Measurements from ENCODE around the gene HGF.

The HGF gene

GRCh38 chr7:81754918-81755696, 14.7 kb downstream of the HGF start:
- Histone ChIP-seq H3K4me3 (ENCODE audit: low read depth, low read length) (no peak overlapping the region), H3K27ac (no peak overlapping the region), H3K27me3 (replicated peaks) (no peaks in the 10 kb centered on the region), H3K36me3 (replicated peaks) (no peaks in the 10 kb centered on the region)
- TF ChIP-seq CTCF (IDR thresholded peaks at IDR 0.05; ENCODE audit: low read depth, low read length, missing control alignments), result no peak
- DNase-seq, result no peak
- in situ Hi-C loops (cut with HindIII; ENCODE audit: low pct_ligation_motif_present, low sequenced_read_pairs), result no loop called here

- Histone ChIP-seq H3K27me3 (replicated peaks) (no peaks in the 10 kb centered on the region), H3K4me3 (ENCODE audit: low read depth, low read length) (no peak overlapping the region), H3K36me3 (replicated peaks) (no peaks in the 10 kb centered on the region), H3K27ac (no peak overlapping the region)
- DNase-seq, result no peak
- in situ Hi-C loops (cut with HindIII; ENCODE audit: low pct_ligation_motif_present, low sequenced_read_pairs), result no loop called here
- no peak for TF ChIP-seq CTCF (IDR thresholded peaks at IDR 0.05; ENCODE audit: low read depth, low read length, missing control alignments)
Measured at GRCh38 chr7:81753392-81753791, 16.5 kb downstream of the HGF start.

GRCh38 chr7:81752318-81752714, 17.5 kb downstream of the HGF start:
- Histone ChIP-seq H3K27ac (no peak overlapping the region), H3K27me3 (replicated peaks) (no peaks in the 10 kb centered on the region), H3K36me3 (replicated peaks) (no peaks in the 10 kb centered on the region), H3K4me3 (ENCODE audit: low read depth, low read length) (no peak overlapping the region)
- no peak for DNase-seq
- in situ Hi-C loops (cut with HindIII; ENCODE audit: low pct_ligation_motif_present, low sequenced_read_pairs), result no loop called here
- no peak for TF ChIP-seq CTCF (IDR thresholded peaks at IDR 0.05; ENCODE audit: low read depth, low read length, missing control alignments)

- no peaks in the 10 kb centered on the region for H3K27me3 ChIP-seq (replicated peaks)
- in situ Hi-C loops (cut with HindIII; ENCODE audit: low pct_ligation_motif_present, low sequenced_read_pairs), result no loop called here
- DNase-seq, result no peak
- no peak for TF ChIP-seq CTCF (IDR thresholded peaks at IDR 0.05; ENCODE audit: low read depth, low read length, missing control alignments)
- no peak overlapping the region for H3K4me3 ChIP-seq (ENCODE audit: low read depth, low read length)
- no peaks in the 10 kb centered on the region for H3K36me3 ChIP-seq (replicated peaks)
- H3K27ac ChIP-seq, result no peak overlapping the region
Measured at GRCh38 chr7:81751619-81752317, 18.1 kb downstream of the HGF start.

- no peak overlapping the region for H3K27ac ChIP-seq
- H3K4me3 ChIP-seq (ENCODE audit: low read depth, low read length), result no peak overlapping the region
- H3K36me3 ChIP-seq (replicated peaks), result no peaks in the 10 kb centered on the region
- no peaks in the 10 kb centered on the region for H3K27me3 ChIP-seq (replicated peaks)
- in situ Hi-C loops (cut with HindIII; ENCODE audit: low pct_ligation_motif_present, low sequenced_read_pairs), result no loop called here
- no peak for TF ChIP-seq CTCF (IDR thresholded peaks at IDR 0.05; ENCODE audit: low read depth, low read length, missing control alignments)
- no peak for DNase-seq
Measured at GRCh38 chr7:81745637-81746036, 24.2 kb downstream of the HGF start.
